ACC112 (cell line): Measurements from ENCODE around the gene ANKS1B.

Experiments used
- H2AFZ ChIP-seq: fragments of 200-600 bp; sonication (generic); one replicate; pipeline ENCODE4 v1.6.0; 2017; ENCODE audit warnings: antibody characterized with exemption, low read length; ENCODE audit not compliant: unreplicated experiment
- H3K27ac ChIP-seq: fragments of 200-600 bp; sonication (generic); 2 replicates; pipeline ENCODE4 v1.5.1; 2014; ENCODE audit warnings: low read depth, mild to moderate bottlenecking, antibody characterized with exemption, low read length, moderate library complexity
- H3K27me3 ChIP-seq: fragments of 200-600 bp; sonication (generic); 2 replicates; pipeline ENCODE4 v1.6.1; 2014; ENCODE audit warnings: mild to moderate bottlenecking, antibody characterized with exemption, low read length, moderate library complexity, mixed read lengths; ENCODE audit not compliant: insufficient read depth
- H3K36me3 ChIP-seq: fragments of 200-600 bp; sonication (generic); 2 replicates; pipeline ENCODE4 v1.6.1; 2016; ENCODE audit warnings: mild to moderate bottlenecking, antibody characterized with exemption, low read length, moderate library complexity, mixed read lengths; ENCODE audit not compliant: insufficient read depth
- H3K4me1 ChIP-seq: fragments of 200-600 bp; sonication (generic); one replicate; pipeline ENCODE4 v1.6.1; 2016; ENCODE audit warnings: low read length, mixed read lengths; ENCODE audit not compliant: insufficient read depth, unreplicated experiment, control insufficient read depth
- H3K4me3 ChIP-seq: fragments of 200-600 bp; sonication (generic); 2 replicates; pipeline ENCODE4 v1.5.1; 2014; ENCODE audit warnings: mild to moderate bottlenecking, low read depth, low read length
- H3K79me2 ChIP-seq: fragments of 200-600 bp; sonication (generic); one replicate; pipeline ENCODE4 v1.6.0; 2016; ENCODE audit warnings: low read length; ENCODE audit not compliant: control insufficient read depth, unreplicated experiment, insufficient read depth

ANKS1B gene

GRCh38 chr12:99960311-99960710, 24.4 kb downstream of the ANKS1B start:
- Histone ChIP-seq H3K4me3 (no peak overlapping the region), H3K27me3 (peaks cover 5% of the 10 kb centered on the region; the same call in 1 of the 2 replicates), H3K79me2 (no peaks in the 10 kb centered on the region), H3K36me3 (no peaks in the 10 kb centered on the region), H3K4me1 (peaks cover 11% of the 10 kb centered on the region), H3K27ac (peak overlapping the region; percentile 65), H2AFZ (no peak overlapping the region)

GRCh38 chr12:99959549-99960170, 25.1 kb downstream of the ANKS1B start:
- Histone ChIP-seq H3K27ac (peak overlapping the region; percentile 65), H2AFZ (no peak overlapping the region), H3K4me1 (peaks cover 11% of the 10 kb centered on the region), H3K27me3 (peaks cover 5% of the 10 kb centered on the region; the same call in 1 of the 2 replicates), H3K36me3 (no peaks in the 10 kb centered on the region), H3K4me3 (no peak overlapping the region), H3K79me2 (no peaks in the 10 kb centered on the region)

GRCh38 chr12:99957866-99958466, 26.8 kb downstream of the ANKS1B start:
- Histone ChIP-seq H3K27ac (no peak overlapping the region), H3K4me3 (no peak overlapping the region), H3K36me3 (no peaks in the 10 kb centered on the region), H2AFZ (no peak overlapping the region), H3K79me2 (no peaks in the 10 kb centered on the region), H3K4me1 (peaks cover 11% of the 10 kb centered on the region), H3K27me3 (peaks cover 5% of the 10 kb centered on the region; the same call in 1 of the 2 replicates)

- no peaks in the 10 kb centered on the region for H3K79me2 ChIP-seq
- no peak overlapping the region for H3K27ac ChIP-seq
- peaks cover 5% of the 10 kb centered on the region; the same call in 1 of the 2 replicates for H3K27me3 ChIP-seq
- H3K4me1 ChIP-seq, result peaks cover 4% of the 10 kb centered on the region
- H3K4me3 ChIP-seq, result no peak overlapping the region
- no peak overlapping the region for H2AFZ ChIP-seq
- H3K36me3 ChIP-seq, result no peaks in the 10 kb centered on the region
Measured at GRCh38 chr12:99954724-99955123, 30.0 kb downstream of the ANKS1B start.

GRCh38 chr12:99948370-99948769, 36.4 kb downstream of the ANKS1B start:
- Histone ChIP-seq H3K36me3 (no peaks in the 10 kb centered on the region), H3K4me3 (no peak overlapping the region), H3K27me3 (no peaks in the 10 kb centered on the region), H3K27ac (no peak overlapping the region), H3K79me2 (no peaks in the 10 kb centered on the region), H3K4me1 (no peaks in the 10 kb centered on the region), H2AFZ (no peak overlapping the region)

GRCh38 chr12:99946131-99946530, 38.6 kb downstream of the ANKS1B start:
- H3K36me3 ChIP-seq, result no peaks in the 10 kb centered on the region
- no peaks in the 10 kb centered on the region for H3K27me3 ChIP-seq
- no peak overlapping the region for H3K4me3 ChIP-seq
- no peaks in the 10 kb centered on the region for H3K79me2 ChIP-seq
- no peaks in the 10 kb centered on the region for H3K4me1 ChIP-seq
- no peak overlapping the region for H3K27ac ChIP-seq
- no peak overlapping the region for H2AFZ ChIP-seq

GRCh38 chr12:99935608-99936007, 49.1 kb downstream of the ANKS1B start:
- Histone ChIP-seq H3K27me3 (no peaks in the 10 kb centered on the region), H3K27ac (no peak overlapping the region), H3K36me3 (no peaks in the 10 kb centered on the region), H2AFZ (no peak overlapping the region), H3K4me3 (no peak overlapping the region), H3K79me2 (no peaks in the 10 kb centered on the region), H3K4me1 (no peaks in the 10 kb centered on the region)

- Histone ChIP-seq H3K79me2 (no peaks in the 10 kb centered on the region), H3K27me3 (no peaks in the 10 kb centered on the region), H3K36me3 (no peaks in the 10 kb centered on the region), H2AFZ (no peak overlapping the region), H3K4me3 (no peak overlapping the region), H3K4me1 (no peaks in the 10 kb centered on the region), H3K27ac (no peak overlapping the region)
Measured at GRCh38 chr12:99926511-99927169, 58.1 kb downstream of the ANKS1B start.

- Histone ChIP-seq H3K36me3 (no peaks in the 10 kb centered on the region), H2AFZ (no peak overlapping the region), H3K4me3 (no peak overlapping the region), H3K27ac (no peak overlapping the region), H3K4me1 (peaks cover 24% of the 10 kb centered on the region), H3K27me3 (no peaks in the 10 kb centered on the region), H3K79me2 (no peaks in the 10 kb centered on the region)
Measured at GRCh38 chr12:99920353-99920960, 64.3 kb downstream of the ANKS1B start.

GRCh38 chr12:99917711-99918402, 66.9 kb downstream of the ANKS1B start:
- H3K4me1 ChIP-seq, result peaks cover 41% of the 10 kb centered on the region
- no peaks in the 10 kb centered on the region for H3K36me3 ChIP-seq
- H3K27me3 ChIP-seq, result no peaks in the 10 kb centered on the region
- H2AFZ ChIP-seq, result no peak overlapping the region
- no peaks in the 10 kb centered on the region for H3K79me2 ChIP-seq
- no peak overlapping the region for H3K4me3 ChIP-seq
- H3K27ac ChIP-seq, result peak overlapping the region; percentile 94
